ENCODE results near the gene MCC. TPM values are rescaled to one million over a fixed set of nuclear protein-coding genes. Genes with fewer than 3 reads are reported as not detected.

Gene MCC
- total and polyA plus RNA-seq, 2 of the 4 experiments (the other 2 are of a cell fraction), result 5.0 to 20.6 TPM

DNA sequence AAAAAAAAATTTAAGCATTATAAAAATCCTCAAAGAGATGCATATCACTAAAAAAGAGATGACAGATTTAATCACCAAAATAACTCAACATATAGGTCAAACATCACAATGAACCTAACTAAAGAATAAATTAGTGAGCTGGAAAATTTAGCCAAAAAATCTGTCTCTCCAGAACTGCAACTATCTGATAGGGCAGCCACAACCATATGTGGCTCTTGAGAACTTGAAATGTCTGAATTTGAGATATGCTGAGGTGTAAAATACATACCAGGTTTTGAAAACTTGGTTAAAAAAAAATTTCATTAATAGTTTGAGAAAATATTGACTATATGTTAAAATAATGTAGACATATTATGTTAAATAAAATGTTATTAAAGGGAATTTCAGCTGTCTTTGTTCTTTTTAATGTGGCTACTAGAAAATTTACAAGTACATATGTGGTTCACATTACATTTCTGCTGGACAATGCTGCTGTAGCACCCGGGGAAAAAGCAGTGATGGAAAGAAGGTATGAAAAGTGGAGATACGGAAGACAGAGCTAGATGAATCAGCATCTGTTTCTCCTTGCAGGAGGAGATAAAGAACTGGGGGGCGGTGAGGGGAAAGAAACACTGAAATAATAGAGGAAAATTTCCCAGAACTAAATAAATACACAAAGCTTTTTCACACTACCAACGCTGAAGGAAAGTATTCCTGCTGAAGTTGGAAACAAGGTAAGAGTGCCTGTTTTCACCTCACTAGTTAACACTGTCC lies 445.6 kb downstream of the MCC start:
- Histone ChIP-seq H3K9ac (ENCODE audit: low read depth, low read length) (no peak overlapping the region), H2AFZ (replicated peaks; ENCODE audit: low read length, poor library complexity) (no peak overlapping the region), H4K5ac (ENCODE audit: low read depth, low read length) (no peak overlapping the region), H4K91ac (ENCODE audit: insufficient read depth, low read depth, low read length) (no peak overlapping the region), H3K4ac (ENCODE audit: low read depth, low read length) (no peak overlapping the region), H3K4me3 (ENCODE audit: insufficient read depth, low read depth, low read length) (no peak overlapping the region), H4K8ac (ENCODE audit: low read depth in 2 of 2, low read length in 2 of 2) (no peak overlapping the region), H3K14ac (replicated peaks; ENCODE audit: low read depth, low read length) (no peak overlapping the region), H2BK120ac (ENCODE audit: low read depth, low read length) (no peak overlapping the region), H3K18ac (ENCODE audit: low read depth, low read length) (no peak overlapping the region), H3K9me3 (ENCODE audit: control insufficient read depth, insufficient read depth, low read length) (no peaks in the 10 kb centered on the region), H3K27me3 (ENCODE audit: control insufficient read depth, insufficient read depth, low read length) (no peaks in the 10 kb centered on the region), H3K27ac (ENCODE audit: insufficient read depth, low read length) (no peak overlapping the region), H2BK15ac (ENCODE audit: low read depth, low read length) (no peak overlapping the region), H4K20me1 (ENCODE audit: insufficient read depth, low read length) (no peaks in the 10 kb centered on the region), H3K9me1 (ENCODE audit: insufficient read depth, low read length) (peaks cover 6% of the 10 kb centered on the region), H2BK20ac (ENCODE audit: low read depth, low read length) (no peak overlapping the region), H3K56ac (ENCODE audit: extremely low read depth, insufficient read depth, low read length) (no peak overlapping the region), H3K79me1 (ENCODE audit: low read depth in 1 of 2, low read length in 2 of 2) (peaks cover 0 to 2% of the 10 kb centered on the region in 2 experiments; a peak in 2 of 4 replicates), H2AK9ac (replicated peaks; ENCODE audit: low read depth, low read length, poor library complexity) (no peak overlapping the region), H3K4me2 (ENCODE audit: low read depth, low read length) (no peak overlapping the region), H2AK5ac (ENCODE audit: low read depth, low read length) (no peak overlapping the region), H2BK5ac (ENCODE audit: low read depth, low read length, poor library complexity, severe bottlenecking) (peak overlapping the region; percentile 15), H3K23ac (ENCODE audit: low read depth, low read length) (no peak overlapping the region), H3K4me1 (ENCODE audit: control insufficient read depth, insufficient read depth, low read length) (peaks cover 13% of the 10 kb centered on the region), H3K36me3 (ENCODE audit: control insufficient read depth, insufficient read depth, low read length) (peaks cover 46% of the 10 kb centered on the region)
- ATAC-seq (ENCODE audit: low read depth) (no peak), DNase-seq (no peak)
- intact Hi-C loops (cut with micrococcal nuclease), result no loop called here
- in situ Hi-C loops (cut with MboI; ENCODE audit: low sequenced_read_pairs), result no loop called here
- no TSS peak for BruUV-seq (replicated peaks)
- 80% methylated on average over 1 of the region's 4 CpGs; no CpG with 5 or more reads in 1 of the 2 experiments for WGBS, 2 experiments (ENCODE audit: extremely low coverage in 2 of 2, insufficient read length in 1 of 2)
- CTCF ChIA-PET, result interaction anchor here (0.6 to 1.5 kb wide), 2 partner anchors 9 to 469 kb away, joined by 3 to 6 read pairs; no protein-coding TSS in a partner anchor
- TF ChIP-seq RAD21 (IDR thresholded peaks at IDR 0.05; ENCODE audit: low read length) (no peak), RFX5 (IDR thresholded peaks at IDR 0.05; ENCODE audit: low read depth, low read length) (no peak), MAZ (IDR thresholded peaks at IDR 0.05; ENCODE audit: borderline replicate concordance, low read depth, low read length) (no peak), CHD1 (IDR thresholded peaks at IDR 0.05; ENCODE audit: low read depth, low read length) (no peak), SMC3 (IDR thresholded peaks at IDR 0.05; ENCODE audit: low read depth, low read length) (no peak), FOS (IDR thresholded peaks at IDR 0.05; ENCODE audit: low read depth, low read length) (no peak), MXI1 (IDR thresholded peaks at IDR 0.05; ENCODE audit: borderline replicate concordance, low read depth, low read length) (no peak), CEBPB (IDR thresholded peaks at IDR 0.05; ENCODE audit: low read depth, low read length) (no peak), POLR2A (IDR thresholded peaks at IDR 0.05; ENCODE audit: low read depth, low read length) (no peak), RCOR1 (IDR thresholded peaks at IDR 0.05; ENCODE audit: insufficient replicate concordance, low read length) (no peak), BHLHE40 (IDR thresholded peaks at IDR 0.05; ENCODE audit: low read depth, low read length) (no peak)
- TF ChIP-seq, protein P1, sequence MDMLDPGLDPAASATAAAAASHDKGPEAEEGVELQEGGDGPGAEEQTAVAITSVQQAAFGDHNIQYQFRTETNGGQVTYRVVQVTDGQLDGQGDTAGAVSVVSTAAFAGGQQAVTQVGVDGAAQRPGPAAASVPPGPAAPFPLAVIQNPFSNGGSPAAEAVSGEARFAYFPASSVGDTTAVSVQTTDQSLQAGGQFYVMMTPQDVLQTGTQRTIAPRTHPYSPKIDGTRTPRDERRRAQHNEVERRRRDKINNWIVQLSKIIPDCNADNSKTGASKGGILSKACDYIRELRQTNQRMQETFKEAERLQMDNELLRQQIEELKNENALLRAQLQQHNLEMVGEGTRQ (IDR thresholded peaks at IDR 0.05; ENCODE audit: low read depth, low read length), result no peak
- TF ChIP-seq, protein P2, sequence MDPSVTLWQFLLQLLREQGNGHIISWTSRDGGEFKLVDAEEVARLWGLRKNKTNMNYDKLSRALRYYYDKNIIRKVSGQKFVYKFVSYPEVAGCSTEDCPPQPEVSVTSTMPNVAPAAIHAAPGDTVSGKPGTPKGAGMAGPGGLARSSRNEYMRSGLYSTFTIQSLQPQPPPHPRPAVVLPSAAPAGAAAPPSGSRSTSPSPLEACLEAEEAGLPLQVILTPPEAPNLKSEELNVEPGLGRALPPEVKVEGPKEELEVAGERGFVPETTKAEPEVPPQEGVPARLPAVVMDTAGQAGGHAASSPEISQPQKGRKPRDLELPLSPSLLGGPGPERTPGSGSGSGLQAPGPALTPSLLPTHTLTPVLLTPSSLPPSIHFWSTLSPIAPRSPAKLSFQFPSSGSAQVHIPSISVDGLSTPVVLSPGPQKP (IDR thresholded peaks at IDR 0.05; ENCODE audit: borderline replicate concordance, low read depth, low read length), result no peak
- dilution Hi-C loops (cut with HindIII; ENCODE audit: low sequenced_read_pairs, unreplicated experiment), result no loop called here
- POLR2A ChIA-PET (ENCODE audit: unreplicated experiment), result no interaction called here
